GM12878 (cell line): Measurements from ENCODE around the gene FAS. TPM values are rescaled to one million over a fixed set of nuclear protein-coding genes. Genes with fewer than 3 reads are reported as not detected.
A peak's percentile ranks its signal among the peaks of the same experiment; 100 is the strongest.

Source experiments
- ATAC-seq: fragments of 200-7000 bp; cut with Tn5 transposase; 3 replicates; pipeline ENCODE4 v1.9.1; 2020; ENCODE audit warnings: mild to moderate bottlenecking, moderate library complexity
- BruUV-seq: library from RNA; stranded (reverse); fragments of 400-500 nt; replicated peaks from 2 replicates; lab custom pipeline; 2021; lab: Mats Ljungman, UMichigan
- CTCF ChIA-PET: fragments of 300-600 bp; sonication (Branson Sonifier 250); formaldehyde crosslinking; extraction: SDS; loops from one replicate; lab custom pipeline; 2021; ENCODE audit warnings: inconsistent platforms; lab: Yijun Ruan, JAX
- POLR2A ChIA-PET: fragments of 350-600 bp; formaldehyde crosslinking; extraction: SDS; loops from one replicate; lab custom pipeline; 2021; ENCODE audit warnings: inconsistent platforms; lab: Charles Lee
- RAD21 ChIA-PET: fragments of 300-600 bp; sonication (Branson Sonifier 250); formaldehyde crosslinking; loops from one replicate; lab custom pipeline; 2023; ENCODE audit warnings: antibody characterized with exemption; ENCODE audit not compliant: unreplicated experiment; lab: Charles Lee
- SMC1A ChIA-PET: fragments of 300-600 bp; sonication (Branson Sonifier 250); formaldehyde crosslinking; loops from one replicate; lab custom pipeline; 2023; ENCODE audit not compliant: unreplicated experiment, uncharacterized antibody; lab: Charles Lee
- DNase-seq: peaks from one replicate; pipeline ENCODE4 v3.0.0-alpha.2; 2011; ENCODE audit warnings: low read depth, low spot score
- FAIRE-seq: peaks from 3 replicates; lab custom pipeline; 2011; peaks lifted over from hg19 to GRCh38; lab: Jason Lieb, UNC
- H2AFZ ChIP-seq: 2 replicates; pipeline ENCODE4 v1.6.0; 2011; ENCODE audit warnings: low read depth, low read length, control low read depth; ENCODE audit not compliant: control insufficient read depth
- H3K27ac ChIP-seq: 2 replicates; pipeline ENCODE4 v1.5.1; 2011; ENCODE audit warnings: control low read depth; ENCODE audit not compliant: control insufficient read depth, insufficient read depth
- H3K27me3 ChIP-seq, 2 experiments: replicated peaks in 1 of 2; 2 replicates each; pipeline versions ENCODE4 v1.6.0 to v1.6.1; 2011; ENCODE audit warnings: low read length in 1 of 2; ENCODE audit not compliant: control insufficient read depth in 2 of 2, insufficient read depth in 2 of 2
- H3K36me3 ChIP-seq, 2 experiments: 2 replicates each; pipeline ENCODE4 v1.5.1; 2011; ENCODE audit warnings: low read length in 1 of 2; ENCODE audit not compliant: control insufficient read depth in 2 of 2, insufficient read depth in 2 of 2
- H3K4me1 ChIP-seq: 2 replicates; pipeline ENCODE4 v1.6.1; 2011; ENCODE audit warnings: mild to moderate bottlenecking, low read length, moderate library complexity, mixed read lengths; ENCODE audit not compliant: control insufficient read depth, insufficient read depth
- H3K4me2 ChIP-seq: 2 replicates; pipeline ENCODE4 v1.6.0; 2011; ENCODE audit warnings: control low read depth; ENCODE audit not compliant: control insufficient read depth, insufficient read depth
- H3K4me3 ChIP-seq: fragments of 200-600 bp; sonication (generic); 2 replicates; pipeline ENCODE4 v1.5.1; 2016
- H3K79me2 ChIP-seq: 2 replicates; pipeline ENCODE4 v1.6.0; 2011; ENCODE audit warnings: low read length; ENCODE audit not compliant: control insufficient read depth, insufficient read depth
- H3K9ac ChIP-seq: 2 replicates; pipeline ENCODE4 v1.8.0; 2011; ENCODE audit warnings: low read length, control low read depth, mixed read lengths; ENCODE audit not compliant: control insufficient read depth, insufficient read depth
- H3K9me3 ChIP-seq: replicated peaks from 3 replicates; pipeline ENCODE4 v1.5.1; 2011; ENCODE audit warnings: mild to moderate bottlenecking, low read length; ENCODE audit not compliant: control insufficient read depth, insufficient read depth
- H4K20me1 ChIP-seq: 2 replicates; pipeline ENCODE4 v1.6.0; 2011; ENCODE audit not compliant: control insufficient read depth, insufficient read depth
- BHLHE40 ChIP-seq, 2 experiments: fragments of 450-650 bp in 1 of 2; IDR thresholded peaks; 2 replicates each; pipeline ENCODE4 v1.6.1; 2011 to 2017; ENCODE audit warnings: low read depth in 2 of 2, borderline replicate concordance in 1 of 2, improper control_type of control experiment in 1 of 2, low read length in 1 of 2, mild to moderate bottlenecking in 1 of 2
- ESRRA ChIP-seq: IDR thresholded peaks from 2 replicates; pipeline ENCODE4 v1.6.1; 2012; ENCODE audit warnings: mild to moderate bottlenecking, low read length, improper control_type of control experiment
- KLF5 ChIP-seq: fragments of 450-650 bp; IDR thresholded peaks from 2 replicates; pipeline ENCODE4 v1.6.1; 2014; ENCODE audit warnings: mild to moderate bottlenecking; ENCODE audit not compliant: partially characterized antibody
- MEF2B ChIP-seq: fragments of 450-650 bp; IDR thresholded peaks from 2 replicates; pipeline ENCODE4 v1.6.1; 2018; ENCODE audit warnings: mild to moderate bottlenecking, moderate library complexity; ENCODE audit not compliant: partially characterized antibody, poor library complexity, severe bottlenecking
- NR2C2 ChIP-seq: IDR thresholded peaks from 2 replicates; pipeline ENCODE4 v1.6.1; 2011; ENCODE audit warnings: borderline replicate concordance, low read depth; ENCODE audit not compliant: control insufficient read depth, insufficient read length
- NRF1 ChIP-seq: conservative IDR thresholded peaks from 2 replicates; pipeline ENCODE4 v1.6.1; 2011; ENCODE audit warnings: mild to moderate bottlenecking, low read depth, low read length, improper control_type of control experiment
- SRF ChIP-seq, 2 experiments: IDR thresholded peaks; 2 replicates each; pipeline ENCODE4 v1.6.1; 2011; ENCODE audit warnings: low read depth in 2 of 2, low read length in 2 of 2, mild to moderate bottlenecking in 1 of 2, moderate library complexity in 1 of 2
- TARDBP ChIP-seq: IDR thresholded peaks from 2 replicates; pipeline ENCODE4 v1.6.1; 2016; ENCODE audit warnings: borderline replicate concordance
- TCF7 ChIP-seq: IDR thresholded peaks from 2 replicates; pipeline ENCODE4 v1.6.1; 2014; ENCODE audit warnings: antibody characterized with exemption, borderline replicate concordance
- WRNIP1 ChIP-seq: IDR thresholded peaks from 2 replicates; pipeline ENCODE4 v1.6.1; 2011; ENCODE audit warnings: low read depth, low read length, improper control_type of control experiment, borderline replicate concordance
- ZBTB4 ChIP-seq: fragments of 450-650 bp; formaldehyde crosslinking; IDR thresholded peaks from 2 replicates; pipeline ENCODE4 v1.4.0; 2022; ENCODE audit warnings: mild to moderate bottlenecking, moderate library complexity
- ZNF622 ChIP-seq: fragments of 450-650 bp; IDR thresholded peaks from 2 replicates; pipeline ENCODE4 v1.6.1; 2017; ENCODE audit warnings: mild to moderate bottlenecking, inconsistent platforms
- WGBS: methylation state at CpG from one replicate; pipeline ENCODE4 v1.1.6; 2016; ENCODE audit warnings: low lambda C conversion rate; ENCODE audit not compliant: insufficient replicate concordance, insufficient coverage; ENCODE audit errors: missing lambda C conversion rate; 5-methylcytosine and 5-hydroxymethylcytosine counted together
- in situ Hi-C: fragments of 300-500 bp; cut with MboI; formaldehyde crosslinking; loops from 9 replicates; pipeline ENCODE4 v1.14.3; 2018; ENCODE audit warnings: mixed read lengths
- intact Hi-C: fragments of 100-400 bp; cut with micrococcal nuclease; formaldehyde crosslinking; loops from one replicate; pipeline ENCODE4 v1.14.2; 2022; ENCODE audit not compliant: unreplicated experiment
- polyA plus RNA-seq, 11 experiments: library from polyadenylated mRNA; depleted of rRNA in 4 of 11; unstranded in 6 of 11; stranded (reverse) in 5 of 11; fragments of >200 nt; fragmentation: Nextera tagmentation in 4 of 11; fragmentation: Illumina TruSeq in 1 of 11; extraction: Ambion mirVana in 4 of 11; extraction: Trizol in 1 of 11; gene quantifications; 1 replicate in 1 of 11; 2 replicates in 10 of 11; pipeline versions ENCODE4 v1.2.1 to v1.2.3, GENCODE V29; 2011 to 2016; ENCODE audit warnings: inconsistent platforms in 2 of 11, missing spikeins in 2 of 11, low read depth in 1 of 11
- total RNA-seq, 4 experiments: library from RNA; depleted of rRNA in 3 of 4; stranded (reverse); fragments of >200 nt in 3 of 4; fragmentation: Illumina TruSeq in 1 of 4; extraction: Trizol in 1 of 4; gene quantifications; 2 replicates each; pipeline versions ENCODE4 v1.2.1 to v1.2.3, GENCODE V29; 2013 to 2021
- TF ChIP-seq, protein P1 (sequence below): fragments of 150-350 bp; IDR thresholded peaks from 2 replicates; pipeline ENCODE4 v1.6.1; 2014; ENCODE audit warnings: mild to moderate bottlenecking, low read depth, low read length

The FAS gene
- total and polyA plus RNA-seq, 10 of the 15 experiments (the other 5 are each of a cell fraction or from before 2014, with no cell fraction given): 50.1 to 147 (median 69.9) TPM

DNA sequence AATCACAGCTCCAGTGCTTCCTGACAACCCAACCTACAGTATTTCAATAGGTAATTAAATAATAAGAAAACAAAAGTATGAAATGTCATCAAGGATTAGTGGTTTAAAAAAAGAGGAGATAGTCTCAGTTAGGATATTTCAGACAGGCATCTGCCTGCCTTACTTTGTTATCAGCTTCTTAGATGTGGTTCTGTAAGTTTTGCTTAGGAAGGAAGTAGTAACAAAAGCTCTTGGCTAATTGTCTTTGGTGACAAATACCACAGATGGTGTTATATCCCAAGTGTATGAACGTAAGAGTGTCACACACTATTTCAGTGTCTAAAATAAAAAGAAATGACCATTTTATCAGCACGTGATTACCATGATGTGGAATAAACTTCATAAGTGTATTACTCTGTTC, 28.3 kb upstream of the FAS start (continued):
- TF ChIP-seq, protein P1, sequence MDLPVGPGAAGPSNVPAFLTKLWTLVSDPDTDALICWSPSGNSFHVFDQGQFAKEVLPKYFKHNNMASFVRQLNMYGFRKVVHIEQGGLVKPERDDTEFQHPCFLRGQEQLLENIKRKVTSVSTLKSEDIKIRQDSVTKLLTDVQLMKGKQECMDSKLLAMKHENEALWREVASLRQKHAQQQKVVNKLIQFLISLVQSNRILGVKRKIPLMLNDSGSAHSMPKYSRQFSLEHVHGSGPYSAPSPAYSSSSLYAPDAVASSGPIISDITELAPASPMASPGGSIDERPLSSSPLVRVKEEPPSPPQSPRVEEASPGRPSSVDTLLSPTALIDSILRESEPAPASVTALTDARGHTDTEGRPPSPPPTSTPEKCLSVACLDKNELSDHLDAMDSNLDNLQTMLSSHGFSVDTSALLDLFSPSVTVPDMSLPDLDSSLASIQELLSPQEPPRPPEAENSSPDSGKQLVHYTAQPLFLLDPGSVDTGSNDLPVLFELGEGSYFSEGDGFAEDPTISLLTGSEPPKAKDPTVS: no peak
- peak; percentile 74; the same call in 1 of the 2 replicates for TF ChIP-seq TCF7
- peak in 1 of 2 experiments; percentile 56; a peak in 1 of 4 replicates for TF ChIP-seq BHLHE40 (IDR thresholded peaks at IDR 0.05; ENCODE audit: borderline replicate concordance in 1 of 2, low read depth in 2 of 2, low read length in 1 of 2)
- no peak for TF ChIP-seq ZBTB4 (CRISPR knock-in tag)
- TF ChIP-seq MEF2B: peak; percentile 33

- CTCF ChIA-PET: interaction anchor here (0.6 to 1.4 kb wide), 4 partner anchors 11 to 27 kb away, joined by 3 to 4 read pairs (median 4); partner anchors contain the start of genes ACTA2 and FAS
- whole genome bisulfite sequencing: 97% methylated on average over 2 of the region's 2 CpGs
- no peaks in the 10 kb centered on the region for H3K4me1 ChIP-seq
- FAIRE-seq (no peak), ATAC-seq (no peak)
- intact Hi-C loops: no loop called here
- no peak overlapping the region for H2AFZ ChIP-seq
- no peaks in the 10 kb centered on the region for H4K20me1 ChIP-seq
- no peak overlapping the region for H3K27ac ChIP-seq
- BruUV-seq: no TSS peak
- H3K9ac ChIP-seq: no peak overlapping the region
- SMC1A ChIA-PET: interaction anchor here (1.0 to 1.6 kb wide), 4 partner anchors 9 to 128 kb away, joined by 3 to 5 read pairs (median 3); no protein-coding TSS in a partner anchor
- POLR2A ChIA-PET: no interaction called here
- no peak for TF ChIP-seq NRF1
- TF ChIP-seq NR2C2: no peak
- no peak for TF ChIP-seq KLF5
- TF ChIP-seq WRNIP1: no peak
- no peak for TF ChIP-seq ESRRA
- TF ChIP-seq ZNF622: no peak
- TF ChIP-seq TARDBP: no peak
- TF ChIP-seq SRF (IDR thresholded peaks at IDR 0.05; ENCODE audit: low read depth in 2 of 2, low read length in 2 of 2): no peak
- TF ChIP-seq, all 136 proteins: peak for 0
- H3K4me3 ChIP-seq: no peak overlapping the region
- DNase-seq: no peak
- H3K27me3 ChIP-seq: no peaks in the 10 kb centered on the region
- no peak overlapping the region for H3K4me2 ChIP-seq
- H3K36me3 ChIP-seq: no peaks in the 10 kb centered on the region
- RAD21 ChIA-PET: interaction anchor here (1.4 kb wide), 1 partner anchor 24 kb away, joined by 5 read pairs; no protein-coding TSS in a partner anchor
- no peaks in the 10 kb centered on the region for H3K9me3 ChIP-seq
- in situ Hi-C loops: no loop called here
- H3K79me2 ChIP-seq: no peaks in the 10 kb centered on the region
These were observed 27.3 kb upstream of the FAS start for GRCh38 chr10:88963318-88963717.
